HG03457 (cell line): ENCODE measurements around the gene PAK6.

ENCODE experiments used
- ATAC-seq: cut with Tn5 transposase; IDR thresholded peaks from one replicate; pipeline ENCODE4 v1.9.1; 2021; ENCODE audit warnings: moderate number of reproducible peaks; ENCODE audit not compliant: unreplicated experiment

The PAK6 gene

DNA sequence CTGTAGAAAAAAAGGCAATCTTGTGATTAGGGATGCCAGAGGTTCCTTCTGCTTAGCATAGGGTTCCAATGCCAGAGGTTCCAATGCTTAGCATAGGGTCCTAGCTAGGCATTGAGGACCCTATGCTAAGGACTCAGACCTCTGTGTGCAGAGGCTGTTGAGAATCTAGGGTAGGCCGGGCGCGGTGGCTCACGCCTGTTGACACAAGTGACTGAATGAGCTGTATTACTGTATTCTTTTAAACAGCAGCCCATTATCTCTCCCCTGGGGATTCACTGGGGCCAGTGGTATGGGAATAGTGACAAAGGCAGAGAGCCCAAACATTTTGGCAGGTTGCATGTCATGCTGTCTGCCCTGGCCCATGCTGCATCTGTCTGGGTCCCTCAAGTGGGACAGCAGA lies 16.2 kb downstream of the PAK6 start:
- no peak for ATAC-seq

DNA sequence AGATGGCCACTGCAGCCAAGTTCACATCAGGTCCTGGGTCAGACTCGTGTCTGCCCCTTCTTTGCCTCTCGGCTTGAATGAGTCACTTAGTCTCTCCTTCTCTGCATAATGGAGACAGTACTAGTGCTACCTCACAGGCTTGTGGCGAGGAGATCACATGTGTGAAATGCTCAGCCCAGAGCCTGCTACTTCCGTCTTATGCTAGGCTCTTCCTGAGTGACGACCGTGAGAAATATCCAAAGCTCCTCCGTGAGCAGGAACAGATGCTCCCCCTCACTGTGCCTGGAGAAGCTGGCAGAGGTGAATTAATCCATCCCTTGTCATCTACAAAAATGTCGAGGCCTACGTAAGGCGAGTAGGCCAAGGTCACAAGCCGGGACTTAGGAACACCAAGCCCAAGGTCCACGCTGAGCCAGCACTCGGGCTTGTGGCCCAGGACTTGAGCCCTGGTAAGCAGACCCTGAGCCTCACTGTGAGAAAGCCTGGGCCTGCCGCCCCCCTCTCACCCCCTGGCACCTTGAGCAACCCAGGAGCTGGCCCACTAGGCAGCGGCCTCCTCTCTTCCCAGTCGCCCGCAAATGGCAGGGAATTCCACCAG lies 17.9 kb downstream of the PAK6 start:
- no peak for ATAC-seq

GRCh38 chr15:40257656-40258450 lies 19.0 kb downstream of the PAK6 start:
- no peak for ATAC-seq

GRCh38 chr15:40258544-40258943 lies 19.7 kb downstream of the PAK6 start:
- no peak for ATAC-seq

DNA sequence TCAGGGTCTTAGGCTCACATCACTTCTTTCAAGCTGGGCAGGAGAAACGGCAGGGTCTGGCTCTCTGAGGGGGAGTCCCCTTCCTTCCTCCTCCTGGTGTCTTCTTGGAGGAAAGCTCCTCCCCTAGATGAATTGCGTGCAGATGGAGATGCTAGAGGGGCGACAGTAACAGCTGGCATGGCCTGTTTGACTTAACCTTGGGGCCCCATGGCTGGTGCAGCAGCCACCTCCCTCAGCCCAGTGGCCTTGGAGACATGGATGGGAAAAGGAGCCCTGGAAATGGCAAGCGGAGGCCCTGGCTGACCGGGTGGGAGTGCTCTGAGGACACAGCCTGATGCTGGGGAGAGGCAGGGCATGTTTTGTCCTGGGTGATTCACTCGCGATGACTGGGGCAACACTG lies 20.2 kb downstream of the PAK6 start:
- ATAC-seq, result no peak

DNA sequence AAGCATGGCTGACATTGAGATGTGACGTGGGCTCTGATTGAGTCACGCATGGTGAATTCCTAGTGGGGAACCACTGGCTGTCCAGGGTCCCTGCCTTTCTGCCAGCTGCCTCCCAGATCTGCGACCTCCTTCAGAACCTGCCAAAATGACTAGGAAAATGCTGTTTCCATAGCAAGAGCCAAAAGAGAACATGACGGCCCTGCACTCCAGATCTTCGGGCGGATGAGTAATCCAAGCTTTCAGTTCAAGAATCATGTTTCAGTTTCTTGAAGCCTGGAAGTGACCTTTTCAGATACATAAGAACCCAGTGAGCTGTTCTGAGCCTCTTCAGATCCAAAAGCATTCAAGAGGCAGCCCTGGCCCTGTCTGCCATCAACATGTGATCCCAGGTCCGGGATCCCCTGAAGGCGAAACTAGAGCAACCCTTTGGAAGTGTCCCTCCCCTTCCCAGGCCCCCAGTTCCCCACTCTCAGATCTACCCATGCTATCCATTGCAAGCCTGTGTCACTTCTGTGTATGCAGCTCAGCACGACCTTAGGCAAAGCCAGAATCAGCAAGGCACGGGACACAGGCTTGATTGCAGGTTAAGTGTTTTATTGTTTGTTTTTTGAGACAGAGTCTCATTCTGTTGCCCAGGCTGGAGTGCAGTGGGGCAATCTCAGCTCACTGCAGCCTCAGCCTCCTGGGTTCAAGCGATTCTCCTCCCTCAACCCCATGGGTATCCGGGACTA lies 24.3 kb downstream of the PAK6 start:
- ATAC-seq, result no peak

- ATAC-seq, result no peak
Observed at GRCh38 chr15:40264321-40265153, 25.7 kb downstream of the PAK6 start.

GRCh38 chr15:40265355-40265754 lies 26.5 kb downstream of the PAK6 start:
- ATAC-seq, result no peak

DNA sequence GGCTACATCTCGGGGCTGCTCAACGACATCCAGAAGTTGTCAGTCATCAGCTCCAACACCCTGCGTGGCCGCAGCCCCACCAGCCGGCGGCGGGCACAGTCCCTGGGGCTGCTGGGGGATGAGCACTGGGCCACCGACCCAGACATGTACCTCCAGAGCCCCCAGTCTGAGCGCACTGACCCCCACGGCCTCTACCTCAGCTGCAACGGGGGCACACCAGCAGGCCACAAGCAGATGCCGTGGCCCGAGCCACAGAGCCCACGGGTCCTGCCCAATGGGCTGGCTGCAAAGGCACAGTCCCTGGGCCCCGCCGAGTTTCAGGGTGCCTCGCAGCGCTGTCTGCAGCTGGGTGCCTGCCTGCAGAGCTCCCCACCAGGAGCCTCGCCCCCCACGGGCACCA lies 27.0 kb downstream of the PAK6 start:
- ATAC-seq, result no peak

GRCh38 chr15:40266828-40267304 lies 28.0 kb downstream of the PAK6 start:
- no peak for ATAC-seq

- ATAC-seq, result no peak
Observed at GRCh38 chr15:40267670-40268069, 28.8 kb downstream of the PAK6 start.

GRCh38 chr15:40269604-40270003 lies 30.7 kb downstream of the PAK6 start:
- no peak for ATAC-seq

DNA sequence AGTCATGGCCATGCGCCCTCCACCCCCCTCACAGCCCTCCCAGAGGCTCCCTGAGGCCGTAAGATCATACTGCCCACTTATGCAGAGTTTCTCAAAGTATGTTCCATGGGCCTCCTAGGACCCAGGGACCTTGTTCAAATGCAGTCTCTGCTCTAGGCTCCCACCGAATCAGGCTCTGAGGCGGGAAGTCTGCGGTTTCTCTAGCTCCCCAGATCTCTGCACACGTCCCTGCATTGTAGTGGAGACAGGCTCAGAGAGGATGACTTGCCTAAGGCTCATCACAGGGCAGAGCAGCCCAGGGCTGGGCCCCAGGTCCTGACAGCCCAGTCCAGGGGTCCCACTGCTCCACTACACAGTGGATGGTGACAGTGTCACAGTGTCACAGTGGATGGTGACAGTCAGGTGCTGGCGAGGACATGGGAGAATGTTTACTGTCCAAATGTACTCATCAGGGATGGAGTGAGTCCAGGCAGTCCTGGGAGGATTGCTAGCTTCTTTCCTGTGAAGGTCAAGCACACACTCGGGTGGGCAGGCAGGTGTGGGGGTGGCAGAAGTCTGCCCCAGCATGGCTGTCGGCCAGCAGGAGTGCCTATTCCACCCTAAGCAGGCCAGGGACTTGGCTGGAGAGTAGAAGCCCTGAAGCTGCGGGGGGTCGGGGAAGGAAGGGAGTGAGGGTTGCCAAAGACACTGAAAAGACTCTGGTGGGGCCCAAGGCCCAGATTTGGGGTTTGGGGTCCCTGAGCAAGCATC lies 31.6 kb downstream of the PAK6 start:
- no peak for ATAC-seq

DNA sequence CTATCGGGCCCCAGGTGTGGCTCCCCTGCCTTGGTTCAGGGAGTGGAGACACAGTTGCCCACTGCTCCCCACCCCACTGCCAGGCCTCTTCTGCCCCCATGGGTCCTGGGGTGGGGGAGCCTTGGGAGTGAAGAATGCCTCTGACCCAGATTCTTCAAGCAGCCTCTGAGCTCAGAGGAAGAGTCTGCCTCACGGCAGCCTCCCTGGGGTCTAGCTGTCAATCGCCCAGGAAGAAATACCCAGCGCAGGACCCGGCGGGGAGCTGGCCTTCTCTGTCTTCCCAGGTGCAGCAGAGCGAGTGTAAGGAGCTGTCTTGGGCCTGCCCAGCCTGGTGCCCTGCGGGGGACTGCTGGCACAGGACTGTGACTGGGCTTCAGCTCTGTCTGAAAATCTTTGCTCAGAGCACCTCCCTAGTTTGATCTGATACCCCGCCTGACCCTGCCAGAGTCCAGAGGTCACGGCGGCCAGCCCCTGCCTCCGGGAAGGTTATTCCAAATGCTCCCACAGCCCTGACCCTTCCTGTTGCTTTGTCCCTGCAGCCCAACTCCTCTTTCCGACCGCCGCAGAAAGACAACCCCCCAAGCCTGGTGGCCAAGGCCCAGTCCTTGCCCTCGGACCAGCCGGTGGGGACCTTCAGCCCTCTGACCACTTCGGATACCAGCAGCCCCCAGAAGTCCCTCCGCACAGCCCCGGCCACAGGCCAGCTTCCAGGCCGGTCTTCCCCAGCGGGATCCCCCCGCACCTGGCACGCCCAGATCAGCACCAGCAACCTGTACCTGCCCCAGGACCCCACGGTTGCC lies 33.0 kb downstream of the PAK6 start:
- ATAC-seq, result no peak

GRCh38 chr15:40272485-40273056 lies 33.7 kb downstream of the PAK6 start:
- no peak for ATAC-seq

DNA sequence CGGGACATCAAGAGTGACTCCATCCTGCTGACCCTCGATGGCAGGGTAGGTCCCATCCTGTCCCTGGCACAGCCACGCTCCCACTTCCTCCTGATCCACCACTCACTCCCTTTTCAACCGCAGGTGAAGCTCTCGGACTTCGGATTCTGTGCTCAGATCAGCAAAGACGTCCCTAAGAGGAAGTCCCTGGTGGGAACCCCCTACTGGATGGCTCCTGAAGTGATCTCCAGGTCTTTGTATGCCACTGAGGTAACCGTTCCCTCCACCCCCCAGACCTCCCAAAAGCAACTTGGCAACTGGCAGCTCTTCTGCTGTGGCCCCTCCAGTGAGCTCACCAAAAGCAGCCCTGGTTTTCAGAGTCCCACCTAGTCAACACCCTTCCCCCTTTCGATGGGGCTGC lies 34.6 kb downstream of the PAK6 start:
- no peak for ATAC-seq

DNA sequence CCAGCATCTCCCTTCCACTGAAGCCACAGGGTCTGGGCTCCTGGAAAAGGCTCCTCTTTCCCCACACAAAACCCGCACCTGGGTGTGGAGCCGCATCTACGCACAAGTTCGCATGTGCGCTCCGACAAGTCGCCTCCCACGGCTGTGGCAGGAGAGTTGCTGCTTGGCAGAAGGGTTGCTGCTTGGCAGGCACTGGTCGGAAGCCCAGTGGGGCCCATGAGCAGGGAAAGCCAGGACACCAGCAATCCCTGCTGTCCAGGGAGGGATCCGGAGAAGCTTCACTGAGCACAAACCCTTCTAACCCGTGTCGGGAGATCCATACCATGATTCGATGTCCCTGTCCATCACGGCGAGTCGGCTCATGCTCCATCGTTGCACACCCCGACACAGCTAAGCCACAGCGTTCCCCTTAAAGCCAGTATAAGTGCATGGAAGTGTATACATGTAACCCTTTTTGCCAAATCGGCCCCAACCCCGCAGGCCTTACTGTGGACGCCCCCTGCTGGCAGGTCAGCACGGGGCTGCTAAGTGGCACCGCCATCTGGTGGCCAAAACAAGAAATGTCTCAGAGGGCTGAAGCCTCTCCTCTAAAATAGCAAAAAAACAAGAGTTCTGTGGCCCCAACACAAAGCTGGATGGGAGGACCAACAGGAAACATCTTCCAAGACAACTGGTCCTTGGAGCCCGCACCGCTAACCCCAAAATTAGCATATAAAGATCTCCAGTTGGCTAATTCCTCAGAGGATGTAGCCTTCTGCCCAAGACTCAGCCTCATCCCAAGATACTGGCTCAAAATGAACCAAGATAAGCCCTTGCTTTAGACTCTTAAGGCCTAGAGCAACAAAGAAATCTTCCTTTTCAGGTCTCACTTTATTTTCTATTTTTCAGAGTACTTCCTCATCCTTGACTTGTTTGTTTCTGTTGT lies 35.7 kb downstream of the PAK6 start:
- ATAC-seq, result no peak

- no peak for ATAC-seq
Observed at GRCh38 chr15:40275523-40275922, 36.7 kb downstream of the PAK6 start.
